Activated CD8-positive, alpha-beta memory T cell treated with anti-CD3 and anti-CD28 coated beads, Interleukin-2, amount 50 U/mL, for 48 hours (primary cell): ENCODE measurements around the gene SEC14L5.

ENCODE experiments used
- DNase-seq: peaks from one replicate; pipeline ENCODE4 v3.0.0-alpha.2; 2020

The SEC14L5 gene

GRCh38 chr16:5016967-5017677 lies 59.0 kb downstream of the SEC14L5 start:
- DNase-seq, result no peak

DNA sequence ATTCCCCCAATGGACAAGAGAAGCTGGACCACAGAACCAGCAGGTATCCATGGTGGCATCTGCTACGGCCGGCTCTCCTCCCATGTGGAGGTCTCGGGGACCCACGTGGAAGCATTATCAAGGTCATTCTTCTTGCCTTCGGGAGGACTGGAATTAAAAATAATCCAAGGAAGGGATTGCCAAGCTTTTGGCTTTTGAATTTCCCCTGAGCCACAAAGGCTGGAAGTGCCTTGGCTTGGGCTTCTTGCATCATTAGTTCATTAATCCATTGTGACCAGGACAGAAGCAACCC lies 59.5 kb downstream of the SEC14L5 start:
- DNase-seq, result no peak

DNA sequence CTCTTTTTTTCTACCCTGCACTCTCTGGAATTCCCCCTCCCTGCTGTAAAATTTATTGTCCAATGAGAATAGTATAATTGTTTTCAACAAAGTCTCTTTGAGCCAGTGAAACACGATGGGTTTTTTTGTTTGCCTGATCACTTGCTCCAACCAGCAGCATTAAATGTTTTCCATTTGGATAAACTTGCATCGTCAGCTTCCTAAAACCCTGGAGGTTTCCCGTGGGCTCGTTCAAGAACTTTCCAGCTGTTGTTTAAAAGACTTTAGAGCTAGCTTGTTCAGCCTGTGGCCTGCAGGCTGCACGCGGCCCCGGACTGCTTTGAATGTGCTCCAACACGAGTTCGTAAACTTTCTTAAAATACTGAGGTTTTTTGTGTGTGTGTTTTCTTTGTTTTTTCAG lies 60.7 kb downstream of the SEC14L5 start:
- no peak for DNase-seq

GRCh38 chr16:5019775-5020174 lies 61.6 kb downstream of the SEC14L5 start:
- no peak for DNase-seq

GRCh38 chr16:5020551-5020950 lies 62.4 kb downstream of the SEC14L5 start:
- DNase-seq, result no peak

DNA sequence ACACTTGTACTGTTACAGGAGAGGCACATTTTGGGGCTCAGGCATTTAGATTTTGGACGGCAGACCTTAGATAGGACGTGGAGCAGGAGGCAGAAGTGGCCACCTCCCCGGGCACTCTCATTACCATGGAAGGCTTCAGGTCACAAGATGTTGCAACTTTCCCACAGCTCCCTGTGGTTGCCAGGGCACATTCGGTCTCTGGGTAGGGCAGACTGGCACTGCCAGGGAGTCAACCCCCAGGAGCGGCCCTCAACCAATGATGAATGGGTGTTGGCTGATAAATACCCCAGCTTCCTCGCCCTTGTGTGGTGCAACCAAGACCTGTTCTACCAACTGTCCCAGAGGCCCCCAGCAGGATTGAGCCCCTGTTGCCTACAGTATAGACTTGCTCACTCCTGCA lies 64.4 kb downstream of the SEC14L5 start:
- DNase-seq, result no peak

DNA sequence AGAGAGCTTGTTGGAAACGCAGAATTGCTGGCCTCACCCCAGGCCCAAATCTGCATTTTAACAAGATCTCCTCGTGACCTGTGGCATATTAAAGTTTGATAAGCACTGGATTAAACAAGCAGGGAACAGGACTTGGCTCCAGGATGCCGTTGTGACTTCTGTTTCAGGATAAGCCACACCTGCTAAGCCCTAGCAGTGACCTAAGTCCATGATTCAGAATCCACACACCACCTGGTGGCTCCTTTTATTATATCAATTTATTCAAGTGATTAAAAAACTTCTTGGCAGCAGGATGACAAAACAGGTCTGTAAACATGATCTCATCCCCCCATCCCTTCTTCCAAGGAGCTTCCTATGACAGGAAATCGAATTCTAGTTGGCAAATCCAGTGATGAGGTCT lies 66.5 kb downstream of the SEC14L5 start:
- DNase-seq, result no peak

- no peak for DNase-seq
Observed at GRCh38 chr16:5025171-5025632, 67.1 kb downstream of the SEC14L5 start.

DNA sequence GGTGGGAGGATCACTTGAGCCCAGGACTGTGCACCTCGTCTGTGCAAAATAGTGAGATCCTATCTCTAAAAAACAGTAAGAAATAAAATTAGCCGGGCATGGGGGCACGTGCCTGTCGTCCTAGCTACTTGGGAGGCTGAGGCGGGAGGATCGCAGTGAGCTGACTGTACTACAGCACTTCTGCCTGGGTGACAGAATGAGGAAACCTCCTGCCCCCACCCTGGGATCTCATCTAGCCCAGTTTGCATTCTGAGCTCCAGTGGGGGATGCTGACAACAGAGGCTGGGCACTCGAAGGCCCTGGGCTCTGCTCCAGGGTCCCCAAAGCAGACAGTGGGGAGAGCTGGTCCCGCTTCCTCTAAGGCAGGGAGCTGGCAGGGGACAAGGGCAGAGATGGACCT lies 68.5 kb downstream of the SEC14L5 start:
- no peak for DNase-seq

DNA sequence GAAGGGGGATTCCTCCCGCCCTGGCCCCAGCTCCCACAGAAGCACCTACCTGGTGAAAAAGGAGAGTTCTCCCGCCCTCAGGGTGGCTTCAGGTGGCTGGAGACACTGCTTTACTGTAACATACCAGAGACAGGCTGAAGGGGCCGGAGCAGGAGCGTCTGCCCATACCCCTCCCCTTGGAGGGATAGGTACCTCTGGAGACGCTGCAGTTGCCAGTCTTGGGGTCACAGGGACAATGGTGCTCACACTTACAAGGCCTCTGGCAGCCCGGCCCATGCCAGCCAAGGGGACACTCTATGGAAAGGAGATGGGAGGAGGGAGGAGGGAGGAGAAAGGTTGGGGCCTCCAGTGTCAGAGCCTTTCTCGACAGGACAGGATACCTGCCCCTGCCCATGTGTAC lies 69.0 kb downstream of the SEC14L5 start:
- DNase-seq, result no peak

DNA sequence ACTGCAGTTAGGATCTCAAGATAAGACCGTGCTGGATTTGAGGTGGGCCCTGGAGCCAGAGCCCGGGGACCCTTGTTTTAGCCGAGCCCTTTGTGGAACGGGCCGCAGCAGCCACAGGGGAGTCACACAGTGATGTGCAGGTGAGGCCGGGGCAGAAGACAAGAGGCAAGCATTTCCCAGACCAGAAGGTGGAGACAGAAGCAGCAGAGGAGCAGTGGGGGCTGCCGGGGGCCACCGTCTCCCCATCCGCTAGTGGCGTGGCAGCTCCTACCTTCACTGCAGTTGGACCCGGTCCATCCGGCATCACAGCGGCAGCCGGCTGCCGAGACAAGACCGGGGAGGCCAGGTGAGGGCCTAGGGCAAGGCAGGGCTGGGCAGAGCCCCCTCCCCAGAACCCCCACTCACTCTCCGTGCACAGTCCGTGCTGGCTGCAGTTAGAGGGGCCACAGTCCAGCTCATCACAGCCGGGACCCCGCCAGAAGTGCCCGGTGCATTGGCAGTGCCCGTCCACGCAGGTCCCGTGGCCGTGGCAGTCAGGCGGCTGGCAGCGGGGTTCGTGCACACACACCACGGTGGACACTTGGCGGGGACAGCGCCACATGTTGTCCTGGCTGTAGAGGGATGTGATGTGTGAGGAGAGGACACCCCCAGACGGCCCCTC lies 69.6 kb downstream of the SEC14L5 start:
- DNase-seq, result no peak

DNA sequence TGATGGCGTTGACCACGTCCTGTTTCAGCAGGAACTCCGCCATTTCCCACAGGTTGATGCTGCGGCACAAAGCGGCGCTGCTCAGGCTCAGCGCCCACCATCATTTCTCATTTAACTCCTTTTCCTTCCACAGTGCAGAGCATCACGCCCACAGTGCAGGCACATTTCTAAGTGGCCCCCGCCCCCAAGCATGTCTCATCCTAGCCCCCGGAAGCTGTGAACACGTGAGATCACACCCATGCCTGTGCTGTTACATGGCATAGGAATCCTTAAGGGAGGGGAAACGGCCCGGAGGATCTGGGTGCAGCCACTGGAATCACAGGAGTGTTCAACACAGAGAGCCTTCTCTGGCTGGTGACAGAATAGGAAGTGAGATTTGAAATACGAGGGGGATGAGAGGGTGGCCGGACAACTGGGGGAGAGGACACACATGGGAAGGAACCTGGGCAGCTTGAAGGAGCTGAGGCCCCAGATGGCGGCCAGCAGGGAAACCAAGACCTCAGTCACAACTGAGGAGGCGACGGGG lies 70.9 kb downstream of the SEC14L5 start:
- DNase-seq, result no peak

DNA sequence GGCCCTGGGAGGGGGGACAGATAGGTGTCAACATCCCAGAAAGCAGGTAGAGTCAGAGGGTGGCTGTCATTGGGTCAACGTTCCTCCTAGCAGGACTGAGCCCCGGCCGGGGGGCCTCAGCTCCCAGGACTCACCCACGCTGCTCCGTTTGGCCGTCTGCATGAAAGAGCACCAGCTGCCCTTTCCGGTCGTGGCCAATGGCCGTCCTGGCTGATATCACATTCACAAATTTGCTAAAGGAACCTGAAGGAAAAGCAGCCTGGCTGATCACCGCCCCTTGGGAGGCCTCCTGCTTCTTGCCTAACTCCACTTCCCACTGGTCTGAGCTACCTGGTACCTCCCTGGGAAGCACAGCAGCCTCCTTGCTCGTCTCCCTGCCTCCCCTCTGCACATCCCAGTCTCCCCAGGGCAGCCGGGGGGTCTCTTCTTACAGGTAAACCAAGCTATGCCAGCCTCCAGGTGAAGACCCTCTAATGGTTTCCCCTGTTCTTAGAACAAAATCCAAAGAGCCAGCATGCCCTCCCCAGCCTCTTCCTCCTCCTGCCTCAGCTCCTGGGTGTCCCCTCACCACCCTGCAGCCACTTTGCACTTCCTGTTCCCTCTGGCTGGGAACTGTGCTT lies 72.2 kb downstream of the SEC14L5 start:
- DNase-seq, result no peak

GRCh38 chr16:5031601-5032000 lies 73.5 kb downstream of the SEC14L5 start:
- no peak for DNase-seq

GRCh38 chr16:5032748-5033167 lies 74.6 kb downstream of the SEC14L5 start:
- no peak for DNase-seq

DNA sequence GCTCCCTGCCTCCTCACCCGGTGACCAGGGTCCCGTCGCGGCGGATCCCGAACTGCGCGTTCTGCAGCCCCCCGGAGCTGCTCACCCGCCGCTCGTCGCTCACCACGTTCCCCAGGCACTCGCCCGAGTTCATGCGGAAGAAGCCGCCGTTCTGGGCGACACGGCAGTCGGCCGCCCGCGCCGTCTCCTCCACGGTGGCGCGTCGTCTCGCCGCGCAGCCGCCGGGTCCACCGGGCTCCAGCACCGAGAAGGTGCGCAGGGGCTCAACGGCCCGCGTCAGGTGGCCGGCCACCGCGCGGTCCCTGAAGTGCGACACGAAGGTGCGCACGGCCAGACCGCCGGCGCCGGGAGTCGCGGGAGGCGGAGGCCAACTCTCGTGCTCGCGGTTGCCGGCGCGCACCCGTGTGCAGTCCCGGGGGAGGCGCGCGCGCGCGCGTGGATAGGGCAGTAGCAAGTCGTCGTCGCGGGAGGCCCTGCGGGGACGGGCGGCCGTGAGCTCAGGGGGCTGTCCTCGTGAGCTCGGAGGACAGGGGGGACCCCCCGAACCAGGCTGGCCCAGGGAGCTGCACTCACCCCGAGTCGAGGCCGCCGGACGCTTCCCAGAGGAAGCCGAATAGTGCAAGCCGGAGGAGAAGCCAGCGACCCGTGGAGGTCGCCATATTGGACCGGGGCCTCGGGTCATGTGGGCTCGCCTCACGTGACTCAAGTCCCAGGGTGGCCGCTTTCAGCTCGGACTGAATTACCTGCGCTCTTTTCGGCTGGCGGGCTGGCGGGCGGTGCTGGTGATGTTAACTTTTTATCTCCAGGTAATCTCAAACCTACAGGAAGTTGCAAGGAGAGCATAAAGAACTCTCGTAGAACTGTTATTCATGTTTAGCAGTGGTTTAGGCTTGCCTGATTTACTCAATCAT lies 75.4 kb downstream of the SEC14L5 start, which contains the start of gene NAGPA:
Gene NAGPA (minus strand): TSS at position 680 of the 911 bp plus-strand sequence. CDS start 21 bp downstream, at position 659.
- DNase-seq, result peak; percentile 91

DNA sequence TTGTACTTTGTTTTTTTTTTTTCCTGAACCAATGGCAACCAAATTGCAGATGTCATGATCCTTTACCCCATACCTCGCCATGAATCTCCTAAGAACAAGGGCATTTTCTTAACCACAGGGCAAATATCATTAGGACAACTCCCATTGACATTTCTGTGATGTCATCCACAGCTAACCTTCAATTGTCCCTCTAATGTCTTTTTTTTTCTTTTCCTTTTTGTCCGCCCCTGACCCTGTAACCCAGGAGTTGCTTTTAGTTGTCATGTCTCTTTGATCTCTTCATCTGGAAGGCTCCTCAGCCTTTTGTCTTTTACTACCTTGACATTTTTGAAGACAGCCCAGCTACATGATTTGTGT lies 76.0 kb downstream of the SEC14L5 start:
- DNase-seq, result no peak

- no peak for DNase-seq
Observed at GRCh38 chr16:5035909-5036227, 77.7 kb downstream of the SEC14L5 start.

- no peak for DNase-seq
Observed at GRCh38 chr16:5036228-5037156, 78.4 kb downstream of the SEC14L5 start.

DNA sequence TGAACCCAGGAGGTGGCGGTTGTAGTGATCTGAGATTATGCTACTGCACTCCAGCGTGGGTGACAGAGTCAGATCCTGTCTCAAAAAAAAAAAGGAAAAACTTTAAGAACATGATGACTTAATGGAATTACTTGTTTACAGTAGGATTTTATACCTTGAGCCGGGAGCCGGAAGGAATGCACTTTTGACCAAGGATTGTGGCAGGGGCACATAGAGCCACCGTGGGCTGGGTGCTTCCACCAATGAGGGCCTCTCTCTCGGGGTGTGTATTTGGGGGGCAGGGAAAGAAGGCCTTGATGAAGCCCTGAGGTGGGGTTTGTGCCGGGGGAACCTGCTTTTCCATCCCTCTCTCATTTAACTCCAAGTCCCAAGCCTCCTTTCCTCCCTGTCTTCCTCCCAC lies 82.3 kb downstream of the SEC14L5 start:
- no peak for DNase-seq

DNA sequence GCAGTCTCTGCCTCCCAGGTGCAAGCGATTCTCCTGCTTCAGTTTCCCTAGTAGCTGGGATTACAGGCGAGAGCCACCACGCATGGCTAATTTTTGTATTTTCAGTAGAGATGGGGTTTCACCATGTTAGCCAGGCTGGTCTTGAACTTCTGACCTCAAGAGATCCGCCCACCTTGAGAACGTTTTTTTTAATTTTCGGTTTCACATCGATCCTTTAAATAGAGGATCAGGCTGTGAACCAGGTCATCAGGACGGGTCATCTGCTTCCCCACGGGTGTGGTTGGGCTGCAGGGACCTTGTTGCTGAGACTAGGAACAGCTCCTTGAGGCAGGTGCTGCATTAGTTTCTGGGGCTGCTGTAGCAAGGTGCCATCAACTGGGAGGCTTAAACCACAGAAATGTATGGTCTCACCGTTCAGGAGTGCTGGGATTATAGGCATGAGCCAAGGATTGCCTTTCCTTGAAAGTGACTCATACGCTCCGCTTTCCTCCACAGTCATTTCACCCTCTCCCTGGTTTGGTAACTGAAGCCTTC lies 83.5 kb downstream of the SEC14L5 start:
- no peak for DNase-seq
